Amniotic stem cell (primary cell): ENCODE results near the gene ETV6.

ENCODE experiments used
- DNase-seq: peaks from one replicate; lab custom pipeline; 2025; lab: John Stamatoyannopoulos, UW

Gene ETV6

DNA sequence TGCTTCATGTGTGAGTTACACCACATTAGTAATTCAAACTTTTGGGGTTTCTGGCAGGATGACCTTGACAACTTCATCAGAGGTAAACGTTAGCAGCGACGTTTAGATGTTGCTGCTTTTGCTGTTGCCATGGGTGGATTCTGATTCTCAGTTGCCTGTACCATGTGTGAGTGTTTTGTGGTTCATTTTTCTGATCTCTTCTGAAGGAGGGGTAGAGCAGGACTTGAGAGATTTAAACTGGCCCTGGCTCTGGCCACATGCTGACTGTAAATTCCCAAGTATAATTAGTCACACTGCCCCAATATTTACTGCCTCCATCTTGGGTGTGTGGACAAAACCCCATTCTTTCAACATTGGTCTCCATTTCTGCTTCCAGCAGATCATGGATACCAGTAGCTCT, 110.4 kb downstream of the ETV6 start:
- DNase-seq = no peak

- DNase-seq = no peak
These were observed 112.5 kb downstream of the ETV6 start for GRCh38 chr12:11761869-11762567.

- DNase-seq = no peak
These were observed 113.4 kb downstream of the ETV6 start for GRCh38 chr12:11762723-11763326.

- no peak for DNase-seq
These were observed 114.5 kb downstream of the ETV6 start for GRCh38 chr12:11763760-11764520.

- no peak for DNase-seq
These were observed 115.4 kb downstream of the ETV6 start for GRCh38 chr12:11764837-11765236.

DNA sequence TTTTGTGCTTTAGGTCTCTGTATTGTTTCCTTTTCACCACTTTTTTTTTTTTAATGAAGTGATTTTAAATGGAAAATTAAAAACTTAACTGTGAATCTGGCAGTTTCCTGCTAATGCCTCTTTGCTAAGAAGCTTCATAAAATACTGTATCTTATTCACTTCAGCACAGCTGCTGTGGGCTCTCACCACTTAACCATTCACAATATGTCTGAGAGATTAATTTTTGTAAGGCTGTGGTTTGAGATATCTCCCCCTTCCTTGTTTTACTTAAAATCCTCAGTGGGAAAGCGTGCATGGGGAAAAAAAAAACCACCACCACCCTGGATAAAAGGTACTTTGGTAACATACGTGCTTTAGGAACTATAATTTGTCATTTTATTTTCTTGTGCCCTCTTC, 115.9 kb downstream of the ETV6 start:
- no peak for DNase-seq

DNA sequence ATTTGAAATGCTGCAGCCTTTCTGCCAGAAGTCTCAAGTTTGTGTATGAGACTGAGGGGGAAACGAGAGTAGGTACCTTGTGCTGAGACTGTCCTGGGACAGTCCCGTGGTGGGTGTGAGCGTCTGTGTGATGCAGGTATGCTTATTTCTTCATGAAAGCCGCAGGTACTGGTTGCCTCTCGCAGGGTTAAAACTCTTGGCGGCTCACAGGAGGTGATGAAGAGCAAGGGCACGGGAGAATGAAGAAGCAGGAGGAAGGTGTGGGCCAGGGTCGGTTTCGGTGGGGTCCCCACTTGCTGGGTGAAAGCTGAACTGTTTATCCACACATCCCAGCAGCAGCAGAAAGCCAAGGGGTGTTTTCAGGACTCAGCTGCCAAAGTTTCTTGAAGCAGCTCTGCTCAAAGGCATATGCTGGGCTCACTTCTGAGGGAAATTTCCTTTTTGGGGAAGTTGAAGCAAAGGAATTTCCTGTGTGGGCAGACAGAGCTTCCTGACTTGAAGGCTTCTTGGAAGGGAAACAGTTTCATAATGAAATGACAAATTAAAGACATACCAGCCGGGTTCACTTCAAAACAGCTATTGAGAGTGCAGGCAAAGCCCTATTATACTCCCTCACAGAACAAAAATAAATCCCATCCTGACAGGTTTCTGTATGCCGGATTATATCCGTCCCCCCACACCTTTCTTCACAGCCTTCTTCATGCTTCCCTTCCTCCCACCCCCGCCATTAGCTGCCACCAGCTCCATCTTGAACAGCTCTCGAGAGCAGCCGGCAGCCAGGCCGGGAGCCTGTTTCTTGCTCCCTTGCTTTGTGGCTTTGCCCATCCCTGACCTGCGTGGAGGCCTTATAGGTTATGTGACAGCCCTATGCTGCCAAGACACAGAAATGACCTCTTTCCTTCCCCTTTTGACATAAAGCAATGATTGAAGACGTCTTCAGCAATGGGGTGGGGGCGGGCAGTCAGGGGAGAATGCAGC, 116.6 kb downstream of the ETV6 start:
- DNase-seq = no peak

DNA sequence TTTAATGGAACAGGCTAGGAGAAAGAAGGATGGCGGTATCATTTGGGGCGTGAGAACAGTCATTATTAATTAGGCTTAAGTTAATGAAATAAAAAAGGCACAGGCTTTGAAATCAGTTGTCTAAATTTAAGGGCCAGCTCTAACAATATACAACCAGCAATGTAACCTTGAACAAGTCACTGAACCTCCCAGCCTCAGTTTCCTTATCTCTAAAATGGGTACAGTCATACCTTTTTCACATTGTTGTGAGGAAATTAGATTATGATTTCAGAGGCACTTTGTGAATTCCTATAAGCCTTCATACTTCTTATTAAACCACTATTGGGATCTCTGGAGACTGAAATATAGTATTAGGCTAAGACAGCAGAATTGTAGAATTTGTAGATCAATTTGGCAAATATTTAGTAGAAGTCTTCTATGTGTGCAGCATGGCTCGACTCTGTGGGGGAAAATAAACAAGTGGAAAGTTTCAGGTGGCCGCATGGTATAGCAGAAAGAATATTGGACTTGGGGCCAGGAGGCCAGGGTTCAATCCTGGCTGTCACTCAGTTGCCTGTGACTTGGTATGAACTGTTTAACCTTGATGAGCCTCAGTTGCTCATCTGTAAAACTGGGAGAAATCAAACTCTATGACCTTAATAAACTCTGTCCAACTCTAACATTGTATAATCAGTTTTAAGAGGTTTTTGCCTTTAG, 117.7 kb downstream of the ETV6 start:
- DNase-seq = no peak

DNA sequence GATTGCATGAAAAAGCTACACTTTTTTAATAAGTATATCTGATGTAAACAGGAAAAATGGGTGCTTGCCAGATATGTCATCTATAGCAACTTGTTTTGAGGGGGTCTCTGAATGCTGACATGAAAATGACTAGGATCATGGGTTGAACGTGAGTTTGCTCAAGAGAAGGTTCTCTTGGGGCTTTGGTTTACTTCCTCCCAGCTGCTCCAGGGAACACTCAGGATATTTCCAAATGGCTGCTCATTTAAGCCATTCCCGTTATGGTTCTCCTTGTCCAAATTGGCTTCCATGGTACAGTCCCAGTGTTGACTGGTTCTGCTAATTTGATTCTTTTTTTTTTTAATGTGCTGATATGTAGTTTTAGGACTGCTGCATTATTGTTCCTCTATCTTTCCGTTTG, 118.3 kb downstream of the ETV6 start:
- no peak for DNase-seq

- DNase-seq = no peak
These were observed 118.9 kb downstream of the ETV6 start for GRCh38 chr12:11768233-11768965.

GRCh38 chr12:11769723-11770514, 120.4 kb downstream of the ETV6 start:
- DNase-seq = no peak

GRCh38 chr12:11771356-11771755, 121.9 kb downstream of the ETV6 start:
- no peak for DNase-seq

GRCh38 chr12:11771895-11772502, 122.5 kb downstream of the ETV6 start:
- no peak for DNase-seq

DNA sequence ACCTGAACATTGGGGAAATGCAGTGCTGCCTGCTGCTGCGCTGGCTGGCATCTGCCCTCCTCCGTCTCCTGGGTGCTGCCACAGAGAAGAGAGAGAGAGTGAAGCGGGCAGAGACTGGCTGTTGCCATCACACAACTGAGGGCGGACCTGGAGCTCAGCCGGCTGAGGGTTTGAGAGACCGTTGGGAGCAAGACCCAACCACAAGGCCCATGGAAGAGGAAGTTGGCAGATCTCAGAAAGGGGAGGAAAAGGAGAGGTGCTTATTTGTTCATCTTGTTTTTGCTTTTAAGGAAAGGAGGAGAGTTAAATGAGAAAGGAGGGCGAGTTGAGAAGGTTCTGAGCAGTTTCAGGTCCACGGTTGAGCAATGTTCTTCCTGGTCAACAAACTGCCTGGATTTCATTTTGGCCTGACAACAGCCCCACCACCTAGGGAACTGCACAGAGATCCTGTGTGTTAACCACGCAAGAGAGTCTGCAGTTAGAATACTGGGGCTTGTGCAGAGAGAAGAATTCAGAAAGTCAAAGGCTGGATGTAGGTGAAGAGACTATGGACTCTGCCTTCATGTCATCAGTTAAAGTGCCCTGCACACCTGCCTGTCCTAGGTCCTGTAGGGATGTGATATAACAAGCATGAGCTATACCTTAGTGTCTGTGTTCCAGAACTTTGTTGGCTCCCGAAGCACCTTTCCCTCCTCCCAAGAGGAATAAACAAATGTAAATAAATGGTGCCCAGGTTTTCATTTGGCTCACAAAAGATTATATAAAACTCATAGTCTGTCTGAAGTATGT, 124.6 kb downstream of the ETV6 start:
- no peak for DNase-seq

- no peak for DNase-seq
These were observed 125.3 kb downstream of the ETV6 start for GRCh38 chr12:11774821-11775220.

DNA sequence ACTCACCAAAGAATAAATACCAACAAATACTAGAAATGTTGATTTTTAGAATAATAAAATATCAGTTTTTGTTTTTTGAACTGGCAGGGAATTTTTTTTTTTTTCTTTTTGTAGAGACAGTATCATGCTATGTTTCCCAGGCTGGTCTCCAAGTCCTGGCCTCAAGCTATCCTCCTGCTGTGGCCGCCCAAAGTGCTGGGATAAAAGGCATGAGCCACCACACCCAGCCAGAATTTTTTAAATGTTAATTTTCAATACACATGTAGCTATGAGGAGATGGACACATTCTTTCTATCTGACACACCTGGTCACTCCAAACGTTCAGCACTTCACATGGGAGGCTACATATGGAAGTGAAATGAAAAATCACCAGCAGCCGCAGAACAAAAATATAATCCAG, 126.8 kb downstream of the ETV6 start:
- no peak for DNase-seq

DNA sequence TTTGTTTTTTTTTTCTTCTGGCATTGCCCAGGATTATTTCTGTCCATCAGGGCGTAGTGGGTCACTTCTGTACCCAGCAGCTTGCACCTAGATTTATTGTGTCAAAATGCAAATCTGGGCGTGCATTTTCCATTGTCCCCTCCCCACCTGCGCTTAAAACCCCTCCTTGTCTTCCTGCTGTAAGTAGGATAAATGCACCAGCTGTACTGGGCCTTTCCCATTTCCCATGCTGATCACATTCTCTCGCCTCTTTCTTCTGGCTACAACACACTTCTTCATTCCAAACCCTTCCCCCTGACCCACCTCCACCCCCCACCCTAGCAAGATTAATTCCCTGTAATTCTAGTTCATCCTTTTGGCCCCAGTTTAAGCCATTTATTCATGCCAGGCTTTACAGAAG, 128.0 kb downstream of the ETV6 start:
- DNase-seq = no peak

DNA sequence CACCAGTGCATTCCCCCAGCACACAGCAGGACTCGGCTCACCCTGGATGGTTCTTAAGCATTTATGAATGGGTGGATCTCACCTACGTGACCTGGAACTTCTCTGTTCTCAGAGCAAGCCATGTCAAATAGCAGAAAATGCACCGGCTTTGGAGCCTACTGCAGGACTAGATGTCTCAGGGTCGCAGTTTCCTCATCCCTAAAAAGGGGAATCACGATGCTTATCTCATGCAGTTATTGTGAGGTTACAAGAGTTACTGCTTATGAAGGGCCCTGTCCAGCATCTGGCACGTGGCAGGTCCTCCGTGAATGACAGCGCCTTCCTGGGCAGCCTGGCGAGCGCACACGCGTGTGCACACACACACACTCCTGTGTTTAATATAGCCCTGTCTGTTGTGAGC, 128.5 kb downstream of the ETV6 start:
- no peak for DNase-seq
